Adipose tissue (tissue), 3 donors: Measurements from ENCODE around the gene ARSK. TPM values are rescaled to one million over a fixed set of nuclear protein-coding genes. Genes with fewer than 3 reads are reported as not detected.
A peak's percentile ranks its signal among the peaks of the same experiment; 100 is the strongest.
"Not testable (repeated sequence)": the region's sequence is repeated elsewhere in the genome, so short reads cannot be mapped to it uniquely, and the experiment has no call there.

Source experiments
- H3K27ac ChIP-seq: one replicate; pipeline ENCODE4 v1.5.1; 2013; ENCODE audit warnings: low read depth, low read length
- WGBS, 3 donors: extraction: QIAGEN DNeasy Blood & Tissue Kit; methylation state at CpG; one replicate each; pipeline ENCODE4 v1.1.7; 2013; 5-methylcytosine and 5-hydroxymethylcytosine counted together
- polyA plus RNA-seq, 3 donors: library from polyadenylated mRNA; stranded (reverse); fragments of 200-250 nt; gene quantifications; one replicate each; pipeline ENCODE4 v1.2.3, GENCODE V29; 2013
- donor health status: healthy with polysubstance abuse.
- donor health status: Bipolar disorder and iron deficiency.
- donor health status: healthy.

The ARSK gene
- polyA plus RNA-seq, 3 donors = 1.3 to 4.1 (median 1.9) TPM

- no peak overlapping the region for H3K27ac ChIP-seq
- WGBS, 3 donors = 94 to 100% (median 98%) methylated on average over 3 of the region's 3 CpGs
Observed at GRCh38 chr5:95633671-95634070, 78.8 kb downstream of the ARSK start.

- H3K27ac ChIP-seq = no peak overlapping the region
- 93 to 96% (median 94%) methylated on average over 3 of the region's 3 CpGs for WGBS, 3 donors
Observed at GRCh38 chr5:95634081-95634480, 79.2 kb downstream of the ARSK start.

- H3K27ac ChIP-seq = no peak overlapping the region
- 69 to 85% (median 83%) methylated on average over 3 of the region's 3 CpGs for WGBS, 3 donors
Observed at GRCh38 chr5:95638632-95639031, 83.7 kb downstream of the ARSK start.

GRCh38 chr5:95641741-95642220 is 86.9 kb downstream of the ARSK start:
- WGBS, 3 donors = 47 to 76% (median 73%) methylated on average over 5 of the region's 5 CpGs

GRCh38 chr5:95643152-95643551 is 88.3 kb downstream of the ARSK start:
- WGBS, 3 donors = 87 to 96% (median 94%) methylated on average over 7 of the region's 7 CpGs

More at GRCh38 chr5:95641741-95642220, 86.9 kb downstream of the ARSK start:
- no peak overlapping the region for H3K27ac ChIP-seq

GRCh38 chr5:95644351-95645042 is 89.6 kb downstream of the ARSK start:
- 14 to 19% (median 17%) methylated on average over 4 of the region's 4 CpGs for WGBS, 3 donors
- H3K27ac ChIP-seq = no peak overlapping the region

More at GRCh38 chr5:95643152-95643551, 88.3 kb downstream of the ARSK start:
- no peak overlapping the region for H3K27ac ChIP-seq

GRCh38 chr5:95646226-95646568 is 91.3 kb downstream of the ARSK start:
- 62 to 90% (median 88%) methylated on average over 16 to 17 of the region's 17 CpGs for WGBS, 3 donors
- H3K27ac ChIP-seq = not testable (repeated sequence)

- H3K27ac ChIP-seq = peak within 1 kb of the TSS; percentile 32
- 1% methylated on average over 60 of the region's 60 CpGs for WGBS, 3 donors
Observed at GRCh38 chr5:95646569-95647431, 91.9 kb downstream of the ARSK start, which contains the start of gene RFESD. RFESD (plus strand) TSS chr5:95646777; CDS start chr5:95652272, 5,495 bp downstream.

GRCh38 chr5:95647886-95648860 is 93.3 kb downstream of the ARSK start:
- 69 to 82% (median 80%) methylated on average over 12 of the region's 12 CpGs for WGBS, 3 donors
- no peak overlapping the region for H3K27ac ChIP-seq

- no peak overlapping the region for H3K27ac ChIP-seq
Observed at GRCh38 chr5:95649274-95649673, 94.4 kb downstream of the ARSK start.

GRCh38 chr5:95649842-95650620 is 95.1 kb downstream of the ARSK start:
- H3K27ac ChIP-seq = no peak overlapping the region

- WGBS, 3 donors = 53 to 94% (median 91%) methylated on average over 1 of the region's 1 CpG
- no peak overlapping the region for H3K27ac ChIP-seq
Observed at GRCh38 chr5:95652849-95653248, 97.9 kb downstream of the ARSK start.

- 97 to 98% (median 98%) methylated on average over 3 of the region's 3 CpGs for WGBS, 3 donors
- H3K27ac ChIP-seq = no peak overlapping the region
Observed at GRCh38 chr5:95654196-95654595, 99.3 kb downstream of the ARSK start.

Other genes starting within 250 kb of the ARSK start
- under 1 TPM in 1 of 3 donors, not detected in 2; 0.15 TPM for gene FAM81B, start 163.7 kb upstream of the ARSK start, polyA plus RNA-seq
- gene SKIC3, start 124 bp upstream of the ARSK start, polyA plus RNA-seq = 10 to 100 TPM; 17.2 to 21.0 (median 20.0) TPM
- gene GPR150, start 65.0 kb downstream of the ARSK start, polyA plus RNA-seq = 1 to 10 TPM in 1 of 3 donors, under 1 TPM in 1, not detected in 1; 0.25 to 5.5 TPM
- gene RFESD, start 91.7 kb downstream of the ARSK start, polyA plus RNA-seq = 1 to 10 TPM; 1.0 to 4.4 (median 2.1) TPM
- gene SPATA9, start 127.9 kb downstream of the ARSK start, polyA plus RNA-seq = 1 to 10 TPM in 1 of 3 donors, under 1 TPM in 2; 0.59 to 7.0 (median 0.67) TPM
- 10 to 100 TPM; 75.1 to 81.4 (median 77.9) TPM for gene RHOBTB3, start 176.2 kb downstream of the ARSK start, polyA plus RNA-seq